GM21447 (cell line): ENCODE measurements around the gene SVBP.
"Not testable (repeated sequence)": the region's sequence is repeated elsewhere in the genome, so short reads cannot be mapped to it uniquely, and the experiment has no call there.

Experiments
- ATAC-seq: cut with Tn5 transposase; IDR thresholded peaks from one replicate; pipeline ENCODE4 v1.9.1; 2021; ENCODE audit not compliant: unreplicated experiment

The SVBP gene

GRCh38 chr1:42816585-42817439 lies at the start of gene SVBP, which contains the start of gene ERMAP:
Gene SVBP, minus strand, starts transcription at chr1:42817397. Its CDS starts 853 bp downstream, at chr1:42816544.
Gene ERMAP, plus strand, starts transcription at chr1:42817122. Its CDS starts 13,327 bp downstream, at chr1:42830449.
- ATAC-seq: peak; percentile 74

- ATAC-seq: no peak
Observed at GRCh38 chr1:42866549-42866948, 49.4 kb upstream of the SVBP start.

GRCh38 chr1:42861014-42861399 lies 43.8 kb upstream of the SVBP start:
- no peak for ATAC-seq

- no peak for ATAC-seq
Observed at GRCh38 chr1:42860339-42861013, 43.3 kb upstream of the SVBP start.

- not testable (repeated sequence) for ATAC-seq
Observed at GRCh38 chr1:42859366-42859765, 42.2 kb upstream of the SVBP start.

GRCh38 chr1:42856554-42856953 lies 39.4 kb upstream of the SVBP start:
- not testable (repeated sequence) for ATAC-seq

- ATAC-seq: no peak
Observed at GRCh38 chr1:42853116-42853884, 36.1 kb upstream of the SVBP start.

GRCh38 chr1:42852608-42852980 lies 35.4 kb upstream of the SVBP start:
- ATAC-seq: no peak

GRCh38 chr1:42851960-42852607 lies 34.9 kb upstream of the SVBP start:
- no peak for ATAC-seq

- ATAC-seq: no peak
Observed at GRCh38 chr1:42851420-42851819, 34.2 kb upstream of the SVBP start.

GRCh38 chr1:42849944-42850343 lies 32.7 kb upstream of the SVBP start:
- ATAC-seq: no peak

GRCh38 chr1:42848823-42849537 lies 31.8 kb upstream of the SVBP start:
- no peak for ATAC-seq

- no peak for ATAC-seq
Observed at GRCh38 chr1:42847721-42848460, 30.7 kb upstream of the SVBP start.

GRCh38 chr1:42847111-42847595 lies 30.0 kb upstream of the SVBP start:
- peak; percentile 3 for ATAC-seq

GRCh38 chr1:42846257-42847110 lies 29.3 kb upstream of the SVBP start, which contains the start of gene ZNF691:
Gene ZNF691, plus strand, starts transcription at chr1:42846613. Its CDS starts 3,046 bp downstream, at chr1:42849659.
- ATAC-seq: peak; percentile 94

GRCh38 chr1:42845866-42846256 lies 28.7 kb upstream of the SVBP start:
- peak; percentile 12 for ATAC-seq

GRCh38 chr1:42845193-42845592 lies 28.0 kb upstream of the SVBP start:
- ATAC-seq: no peak

GRCh38 chr1:42844592-42845140 lies 27.5 kb upstream of the SVBP start:
- ATAC-seq: no peak
